ENCODE measurements around the gene FLRT1.

The FLRT1 gene

GRCh38 chr11:63996512-63996911 is 39.2 kb upstream of the FLRT1 start:
- Histone ChIP-seq H3K9me3 (ENCODE audit: insufficient read depth, low read length) (no peaks in the 10 kb centered on the region), H3F3A (ENCODE audit: insufficient read depth) (no peaks in the 10 kb centered on the region), H3K79me2 (ENCODE audit: insufficient read depth, low read length) (no peaks in the 10 kb centered on the region), H3K27me3 (ENCODE audit: low read length) (no peaks in the 10 kb centered on the region), H3K27ac (ENCODE audit: low read depth, low read length) (no peak overlapping the region), H3K4me3 (ENCODE audit: insufficient read depth, low read length, poor library complexity, severe bottlenecking) (no peak overlapping the region), H4K20me1 (ENCODE audit: low read depth, low read length) (no peaks in the 10 kb centered on the region), H3K9ac (ENCODE audit: low read length) (no peak overlapping the region), H3K36me3 (ENCODE audit: low read length) (no peaks in the 10 kb centered on the region), H3K9me2 (replicated peaks; ENCODE audit: insufficient read depth, low read length) (no peaks in the 10 kb centered on the region), H2AFZ (ENCODE audit: low read depth, low read length, severe bottlenecking) (no peak overlapping the region), H3K4me2 (ENCODE audit: low read depth, low read length, poor library complexity, severe bottlenecking) (no peak overlapping the region)
- TF ChIP-seq CTCF (IDR thresholded peaks at IDR 0.05; ENCODE audit: insufficient read depth, low read length, poor library complexity, severe bottlenecking) (no peak), EZH2phosphoT487 (conservative IDR thresholded peaks at IDR 0.05; ENCODE audit: low read length) (no peak)

GRCh38 chr11:63997104-63997700 is 38.5 kb upstream of the FLRT1 start:
- H3K27ac ChIP-seq (ENCODE audit: low read depth, low read length), result no peak overlapping the region
- no peaks in the 10 kb centered on the region for H3K9me3 ChIP-seq (ENCODE audit: insufficient read depth, low read length)
- no peaks in the 10 kb centered on the region for H3K36me3 ChIP-seq (ENCODE audit: low read length)
- H3K9me2 ChIP-seq (replicated peaks; ENCODE audit: insufficient read depth, low read length), result no peaks in the 10 kb centered on the region
- no peak overlapping the region for H2AFZ ChIP-seq (ENCODE audit: low read depth, low read length, severe bottlenecking)
- H3K79me2 ChIP-seq (ENCODE audit: insufficient read depth, low read length), result no peaks in the 10 kb centered on the region
- H3F3A ChIP-seq (ENCODE audit: insufficient read depth), result no peaks in the 10 kb centered on the region
- TF ChIP-seq CTCF (IDR thresholded peaks at IDR 0.05; ENCODE audit: insufficient read depth, low read length, poor library complexity, severe bottlenecking) (no peak), EZH2phosphoT487 (conservative IDR thresholded peaks at IDR 0.05; ENCODE audit: low read length) (no peak)
- H3K27me3 ChIP-seq (ENCODE audit: low read length), result no peaks in the 10 kb centered on the region
- H3K9ac ChIP-seq (ENCODE audit: low read length), result no peak overlapping the region
- no peak overlapping the region for H3K4me3 ChIP-seq (ENCODE audit: insufficient read depth, low read length, poor library complexity, severe bottlenecking)
- H3K4me2 ChIP-seq (ENCODE audit: low read depth, low read length, poor library complexity, severe bottlenecking), result no peak overlapping the region
- H4K20me1 ChIP-seq (ENCODE audit: low read depth, low read length), result no peaks in the 10 kb centered on the region

- no peaks in the 10 kb centered on the region for H4K20me1 ChIP-seq (ENCODE audit: low read depth, low read length)
Measured at GRCh38 chr11:63997801-63998337, 37.9 kb upstream of the FLRT1 start.

More at GRCh38 chr11:63997801-63998337, 37.9 kb upstream of the FLRT1 start:
- no peaks in the 10 kb centered on the region for H3K36me3 ChIP-seq (ENCODE audit: low read length)
- H2AFZ ChIP-seq (ENCODE audit: low read depth, low read length, severe bottlenecking), result no peak overlapping the region
- H3K27me3 ChIP-seq (ENCODE audit: low read length), result no peaks in the 10 kb centered on the region
- H3K4me2 ChIP-seq (ENCODE audit: low read depth, low read length, poor library complexity, severe bottlenecking), result no peak overlapping the region
- TF ChIP-seq CTCF (IDR thresholded peaks at IDR 0.05; ENCODE audit: insufficient read depth, low read length, poor library complexity, severe bottlenecking) (no peak), EZH2phosphoT487 (conservative IDR thresholded peaks at IDR 0.05; ENCODE audit: low read length) (no peak)
- no peaks in the 10 kb centered on the region for H3K9me2 ChIP-seq (replicated peaks; ENCODE audit: insufficient read depth, low read length)
- no peak overlapping the region for H3K9ac ChIP-seq (ENCODE audit: low read length)
- no peaks in the 10 kb centered on the region for H3F3A ChIP-seq (ENCODE audit: insufficient read depth)
- H3K79me2 ChIP-seq (ENCODE audit: insufficient read depth, low read length), result no peaks in the 10 kb centered on the region
- no peak overlapping the region for H3K27ac ChIP-seq (ENCODE audit: low read depth, low read length)
- no peaks in the 10 kb centered on the region for H3K9me3 ChIP-seq (ENCODE audit: insufficient read depth, low read length)
- H3K4me3 ChIP-seq (ENCODE audit: insufficient read depth, low read length, poor library complexity, severe bottlenecking), result no peak overlapping the region

Measured in SU-DHL-6 (cell line).